Keratinocyte (primary cell): ENCODE data around the gene ARHGEF38. TPM values are rescaled to one million over a fixed set of nuclear protein-coding genes. Genes with fewer than 3 reads are reported as not detected.

Experiments
- DNase-seq: peaks from one replicate; pipeline ENCODE4 v3.0.0-alpha.2; 2011; ENCODE audit warnings: low read depth, missing footprints, low spot score
- FAIRE-seq: peaks from 2 replicates; lab custom pipeline; 2011; peaks lifted over from hg19 to GRCh38; lab: Jason Lieb, UNC
- H2AFZ ChIP-seq: 2 replicates; pipeline ENCODE4 v1.6.0; 2012; ENCODE audit warnings: low read length, control low read depth, inconsistent platforms; ENCODE audit not compliant: control insufficient read depth
- H3K27ac ChIP-seq: 2 replicates; pipeline ENCODE4 v1.5.1; 2011; ENCODE audit warnings: low read length; ENCODE audit not compliant: control insufficient read depth, insufficient read depth
- H3K27me3 ChIP-seq: 3 replicates; pipeline ENCODE4 v1.6.0; 2011; ENCODE audit warnings: low read length; ENCODE audit not compliant: control insufficient read depth, insufficient read depth; ENCODE audit errors: extremely low read depth
- H3K36me3 ChIP-seq, 2 experiments: 2 replicates in 1 of 2; 3 replicates in 1 of 2; pipeline ENCODE4 v1.5.1; 2011; ENCODE audit warnings: low read length in 2 of 2, mild to moderate bottlenecking in 1 of 2; ENCODE audit not compliant: control insufficient read depth in 2 of 2, insufficient read depth in 2 of 2; ENCODE audit errors: extremely low read depth in 1 of 2
- H3K4me1 ChIP-seq: 3 replicates; pipeline ENCODE4 v1.5.1; 2011; ENCODE audit warnings: low read length; ENCODE audit not compliant: control insufficient read depth, insufficient read depth; ENCODE audit errors: extremely low read depth
- H3K4me2 ChIP-seq: 3 replicates; pipeline ENCODE4 v1.6.0; 2011; ENCODE audit warnings: low read depth, low read length; ENCODE audit not compliant: control insufficient read depth, insufficient read depth; ENCODE audit errors: extremely low read depth
- H3K4me3 ChIP-seq, 3 experiments: fragments of 200-600 bp in 1 of 3; sonication (generic) in 1 of 3; 2 replicates in 2 of 3; 3 replicates in 1 of 3; pipeline ENCODE4 v1.5.1; 2011 to 2016; ENCODE audit warnings: low read length in 3 of 3, mild to moderate bottlenecking in 3 of 3, control low read depth in 2 of 3, inconsistent platforms in 1 of 3, low read depth in 1 of 3, mixed read lengths in 1 of 3, mixed run types in 1 of 3, moderate library complexity in 1 of 3; ENCODE audit not compliant: control insufficient read depth in 2 of 3, insufficient read depth in 2 of 3; ENCODE audit errors: extremely low read depth in 1 of 3
- H3K79me2 ChIP-seq: 2 replicates; pipeline ENCODE4 v1.6.0; 2012; ENCODE audit warnings: low read length; ENCODE audit not compliant: control insufficient read depth, insufficient read depth
- H3K9ac ChIP-seq: 3 replicates; pipeline ENCODE4 v1.6.0; 2011; ENCODE audit warnings: low read length; ENCODE audit not compliant: control insufficient read depth, insufficient read depth; ENCODE audit errors: extremely low read depth
- H3K9me1 ChIP-seq: 3 replicates; pipeline ENCODE4 v1.6.0; 2011; ENCODE audit warnings: low read length; ENCODE audit not compliant: control insufficient read depth, insufficient read depth; ENCODE audit errors: extremely low read depth
- H3K9me3 ChIP-seq: 2 replicates; pipeline ENCODE4 v1.5.1; 2012; ENCODE audit warnings: low read depth, low read length; ENCODE audit not compliant: control insufficient read depth
- H4K20me1 ChIP-seq: 3 replicates; pipeline ENCODE4 v1.6.0; 2011; ENCODE audit warnings: low read length; ENCODE audit not compliant: control insufficient read depth, insufficient read depth; ENCODE audit errors: extremely low read depth
- EZH2 ChIP-seq: IDR thresholded peaks from one replicate; pipeline ENCODE4 v1.6.1; 2012; ENCODE audit warnings: inconsistent platforms, mild to moderate bottlenecking, low read length, moderate library complexity
- dilution Hi-C: fragments of 300-500 bp; cut with MboI; formaldehyde crosslinking; loops from one replicate; pipeline ENCODE4 v1.7.0; 2020; ENCODE audit warnings: low sequenced_read_pairs; ENCODE audit not compliant: extremely low pct_ligation_motif_present
- polyA plus RNA-seq, 5 experiments: library from polyadenylated mRNA; depleted of rRNA in 3 of 5; stranded (reverse) in 3 of 5; stranded (forward) in 1 of 5; unstranded in 1 of 5; fragments of >200 nt; gene quantifications; 1 replicate in 1 of 5; 2 replicates in 3 of 5; 3 replicates in 1 of 5; pipeline versions ENCODE4 v1.2.1 to v1.2.3, GENCODE V29; 2011 to 2012; ENCODE audit warnings: missing spikeins in 2 of 5, low read depth in 1 of 5, low replicate concordance in 1 of 5
- TF ChIP-seq, protein P1 (sequence below), 3 experiments: IDR thresholded peaks in 1 of 3; conservative IDR thresholded peaks in 1 of 3; optimal IDR thresholded peaks in 1 of 3; 2 replicates in 2 of 3; 3 replicates in 1 of 3; pipeline versions ENCODE3 to v1.5.1; 2011; ENCODE audit warnings: low read length in 3 of 3, mild to moderate bottlenecking in 3 of 3, moderate library complexity in 2 of 3, control low read depth in 1 of 3, inconsistent platforms in 1 of 3; ENCODE audit not compliant: insufficient read depth in 2 of 3; ENCODE audit errors: extremely low read depth in 1 of 3

Gene ARHGEF38
- polyA plus RNA-seq, 1 donor (not counting 4 experiments of a cell fraction or from before 2014, with no cell fraction given): 0.09 TPM

DNA sequence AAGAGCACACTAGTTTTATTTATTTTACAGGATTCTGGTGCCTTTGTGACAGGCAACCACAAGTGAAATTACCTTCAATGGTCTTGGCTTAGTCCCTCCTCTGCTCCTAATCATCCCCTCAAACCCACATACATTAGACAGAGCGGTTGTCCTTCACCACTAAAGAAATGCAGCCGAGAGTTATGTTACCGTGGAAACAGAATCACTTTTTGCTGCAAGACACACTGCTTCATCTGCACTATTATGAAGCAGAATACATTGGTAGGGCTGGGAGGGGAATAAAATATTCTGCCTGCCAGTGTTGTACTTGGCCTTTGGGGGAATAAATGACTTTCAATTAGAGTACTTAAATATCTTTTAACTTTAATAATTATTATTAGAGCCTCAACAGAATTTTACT lies 75.2 kb downstream of the ARHGEF38 start:
- FAIRE-seq: no peak
- H3K27ac ChIP-seq: no peak overlapping the region
- TF ChIP-seq, protein P1, sequence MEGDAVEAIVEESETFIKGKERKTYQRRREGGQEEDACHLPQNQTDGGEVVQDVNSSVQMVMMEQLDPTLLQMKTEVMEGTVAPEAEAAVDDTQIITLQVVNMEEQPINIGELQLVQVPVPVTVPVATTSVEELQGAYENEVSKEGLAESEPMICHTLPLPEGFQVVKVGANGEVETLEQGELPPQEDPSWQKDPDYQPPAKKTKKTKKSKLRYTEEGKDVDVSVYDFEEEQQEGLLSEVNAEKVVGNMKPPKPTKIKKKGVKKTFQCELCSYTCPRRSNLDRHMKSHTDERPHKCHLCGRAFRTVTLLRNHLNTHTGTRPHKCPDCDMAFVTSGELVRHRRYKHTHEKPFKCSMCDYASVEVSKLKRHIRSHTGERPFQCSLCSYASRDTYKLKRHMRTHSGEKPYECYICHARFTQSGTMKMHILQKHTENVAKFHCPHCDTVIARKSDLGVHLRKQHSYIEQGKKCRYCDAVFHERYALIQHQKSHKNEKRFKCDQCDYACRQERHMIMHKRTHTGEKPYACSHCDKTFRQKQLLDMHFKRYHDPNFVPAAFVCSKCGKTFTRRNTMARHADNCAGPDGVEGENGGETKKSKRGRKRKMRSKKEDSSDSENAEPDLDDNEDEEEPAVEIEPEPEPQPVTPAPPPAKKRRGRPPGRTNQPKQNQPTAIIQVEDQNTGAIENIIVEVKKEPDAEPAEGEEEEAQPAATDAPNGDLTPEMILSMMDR (optimal IDR thresholded peaks at IDR 0.05 in 1 of 3, IDR thresholded peaks at IDR 0.05 in 1 of 3, conservative IDR thresholded peaks at IDR 0.05 in 1 of 3; ENCODE audit: extremely low read depth in 1 of 3, insufficient read depth in 2 of 3, low read length in 3 of 3): no peak
- H3K79me2 ChIP-seq: no peaks in the 10 kb centered on the region
- H3K9ac ChIP-seq: no peak overlapping the region
- dilution Hi-C loops: no loop called here
- H3K9me3 ChIP-seq: no peaks in the 10 kb centered on the region
- no peak overlapping the region for H2AFZ ChIP-seq
- no peak for DNase-seq
- no peaks in the 10 kb centered on the region for H4K20me1 ChIP-seq
- no peaks in the 10 kb centered on the region for H3K36me3 ChIP-seq
- no peaks in the 10 kb centered on the region for H3K27me3 ChIP-seq
- H3K4me1 ChIP-seq: peaks cover 28% of the 10 kb centered on the region
- no peak overlapping the region for H3K4me3 ChIP-seq
- no peak overlapping the region for H3K4me2 ChIP-seq
- no peaks in the 10 kb centered on the region for H3K9me1 ChIP-seq

- Histone ChIP-seq H2AFZ (peak overlapping the region; percentile 90), H3K4me3 (peak overlapping the region in 1 of 3 experiments; percentile 4), H3K27ac (peak overlapping the region; percentile 44), H3K9ac (no peak overlapping the region), H3K9me3 (no peaks in the 10 kb centered on the region), H3K4me2 (peak overlapping the region; percentile 65), H3K27me3 (no peaks in the 10 kb centered on the region), H3K79me2 (no peaks in the 10 kb centered on the region), H3K4me1 (peaks cover 37% of the 10 kb centered on the region), H3K9me1 (no peaks in the 10 kb centered on the region), H4K20me1 (no peaks in the 10 kb centered on the region), H3K36me3 (no peaks in the 10 kb centered on the region)
- FAIRE-seq (peak; percentile 91), DNase-seq (no peak)
- dilution Hi-C loops: no loop called here
- TF ChIP-seq, protein P1 (optimal IDR thresholded peaks at IDR 0.05 in 1 of 3, IDR thresholded peaks at IDR 0.05 in 1 of 3, conservative IDR thresholded peaks at IDR 0.05 in 1 of 3; ENCODE audit: extremely low read depth in 1 of 3, insufficient read depth in 2 of 3, low read length in 3 of 3): no peak
- TF ChIP-seq EZH2: no peak
These were observed 78.5 kb downstream of the ARHGEF38 start for GRCh38 chr4:105630670-105631655.
